Sigmoid colon (tissue), 4 donors: ENCODE data around the gene YPEL2.

ENCODE experiments used
- POLR2A ChIP-seq, 2 donors: fragments of 450-650 bp; IDR thresholded peaks; one replicate each; pipeline ENCODE4 v1.6.1; 2016; ENCODE audit warnings: antibody characterized with exemption in 2 of 2, mild to moderate bottlenecking in 2 of 2, moderate library complexity in 2 of 2
- POLR2AphosphoS5 ChIP-seq, 4 donors: sonication (generic); formaldehyde crosslinking; IDR thresholded peaks; one replicate each; pipeline ENCODE4 v1.6.1; 2017; ENCODE audit warnings: antibody characterized with exemption in 4 of 4
- TF ChIP-seq, protein P1 (sequence below), 4 experiments: fragments of 450-650 bp in 3 of 4; fragments of 200-600 bp in 1 of 4; IDR thresholded peaks; one replicate each; pipeline ENCODE4 v1.5.1; 2016 to 2019; ENCODE audit warnings: antibody characterized with exemption in 4 of 4, mild to moderate bottlenecking in 3 of 4, moderate library complexity in 2 of 4

DNA sequence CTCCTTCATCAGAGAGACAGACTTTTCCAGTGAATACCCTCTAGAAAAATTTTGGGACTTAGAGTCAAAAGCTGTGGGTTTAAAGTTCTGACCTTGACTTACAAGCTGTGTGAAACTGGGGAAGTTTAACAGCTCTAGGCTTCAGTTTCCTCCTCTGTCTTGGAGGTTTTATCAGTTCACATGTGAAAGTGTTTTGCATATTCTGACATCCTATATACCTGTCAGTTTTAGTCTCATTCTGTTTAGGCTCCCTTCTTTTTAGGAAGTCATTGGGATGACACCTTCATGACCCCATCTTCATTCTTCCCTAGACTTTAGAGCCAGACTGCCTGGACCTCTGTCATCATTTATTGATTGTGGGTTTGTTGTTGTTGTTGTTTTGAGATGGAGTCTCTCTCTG, 44.4 kb downstream of the YPEL2 start:
- TF ChIP-seq, protein P1, sequence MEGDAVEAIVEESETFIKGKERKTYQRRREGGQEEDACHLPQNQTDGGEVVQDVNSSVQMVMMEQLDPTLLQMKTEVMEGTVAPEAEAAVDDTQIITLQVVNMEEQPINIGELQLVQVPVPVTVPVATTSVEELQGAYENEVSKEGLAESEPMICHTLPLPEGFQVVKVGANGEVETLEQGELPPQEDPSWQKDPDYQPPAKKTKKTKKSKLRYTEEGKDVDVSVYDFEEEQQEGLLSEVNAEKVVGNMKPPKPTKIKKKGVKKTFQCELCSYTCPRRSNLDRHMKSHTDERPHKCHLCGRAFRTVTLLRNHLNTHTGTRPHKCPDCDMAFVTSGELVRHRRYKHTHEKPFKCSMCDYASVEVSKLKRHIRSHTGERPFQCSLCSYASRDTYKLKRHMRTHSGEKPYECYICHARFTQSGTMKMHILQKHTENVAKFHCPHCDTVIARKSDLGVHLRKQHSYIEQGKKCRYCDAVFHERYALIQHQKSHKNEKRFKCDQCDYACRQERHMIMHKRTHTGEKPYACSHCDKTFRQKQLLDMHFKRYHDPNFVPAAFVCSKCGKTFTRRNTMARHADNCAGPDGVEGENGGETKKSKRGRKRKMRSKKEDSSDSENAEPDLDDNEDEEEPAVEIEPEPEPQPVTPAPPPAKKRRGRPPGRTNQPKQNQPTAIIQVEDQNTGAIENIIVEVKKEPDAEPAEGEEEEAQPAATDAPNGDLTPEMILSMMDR (IDR thresholded peaks at IDR 0.05), result no peak
- no peak for TF ChIP-seq POLR2AphosphoS5 (IDR thresholded peaks at IDR 0.05)
- no peak for TF ChIP-seq POLR2A (IDR thresholded peaks at IDR 0.05)
